Ecto neural progenitor cell (in vitro differentiated cells): ENCODE results near the gene FGR.
"Not testable (repeated sequence)": the region's sequence is repeated elsewhere in the genome, so short reads cannot be mapped to it uniquely, and the experiment has no call there.

Experiments
- DNase-seq: peaks from one replicate; pipeline ENCODE4 v3.0.0-alpha.2; 2018; ENCODE audit warnings: low spot score

FGR gene

DNA sequence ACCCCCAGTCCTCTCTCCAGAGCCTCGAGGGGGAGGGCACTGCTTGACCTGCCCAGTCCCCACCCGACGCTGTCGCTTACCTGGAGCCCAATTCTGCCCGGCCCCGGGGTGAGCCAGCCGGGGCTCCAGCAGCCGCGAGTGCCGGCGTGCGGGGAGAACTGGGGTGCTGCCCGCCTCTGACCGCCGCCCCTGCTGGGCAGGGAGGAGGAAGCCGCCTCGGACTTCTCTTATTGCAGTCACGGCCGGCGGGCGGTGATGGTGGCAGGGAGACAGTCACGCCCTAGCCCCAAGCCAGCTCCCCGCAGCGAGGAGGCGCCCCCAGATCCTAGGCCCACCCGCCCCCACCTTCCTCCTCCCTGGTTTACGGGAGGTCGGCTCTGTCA is at the start of gene FGR:
Gene FGR, minus strand, starts transcription at position 201 of the 383 bp plus-strand sequence. CDS start 11,269 bp downstream, outside the sequence.
- peak; percentile 45 for DNase-seq

DNA sequence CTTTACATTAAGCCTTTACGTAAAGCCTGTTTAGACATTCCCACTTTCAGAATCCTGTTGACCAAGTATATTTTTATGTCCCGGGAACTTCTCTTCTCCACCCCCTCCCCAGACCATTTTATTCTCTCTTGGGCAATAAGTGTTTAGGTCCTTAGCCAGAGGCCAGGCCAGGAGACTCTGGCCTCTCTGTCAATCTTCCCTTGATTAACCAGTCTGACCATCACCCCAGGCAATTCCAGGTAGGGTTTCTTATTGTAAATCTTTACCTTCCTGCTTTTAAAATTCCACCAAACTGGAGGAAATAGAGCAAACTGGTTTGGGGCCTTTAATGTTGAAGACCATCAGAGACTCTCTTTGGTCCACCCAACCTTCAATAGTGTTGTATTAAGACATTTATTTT is 49.2 kb upstream of the FGR start:
- no peak for DNase-seq

DNA sequence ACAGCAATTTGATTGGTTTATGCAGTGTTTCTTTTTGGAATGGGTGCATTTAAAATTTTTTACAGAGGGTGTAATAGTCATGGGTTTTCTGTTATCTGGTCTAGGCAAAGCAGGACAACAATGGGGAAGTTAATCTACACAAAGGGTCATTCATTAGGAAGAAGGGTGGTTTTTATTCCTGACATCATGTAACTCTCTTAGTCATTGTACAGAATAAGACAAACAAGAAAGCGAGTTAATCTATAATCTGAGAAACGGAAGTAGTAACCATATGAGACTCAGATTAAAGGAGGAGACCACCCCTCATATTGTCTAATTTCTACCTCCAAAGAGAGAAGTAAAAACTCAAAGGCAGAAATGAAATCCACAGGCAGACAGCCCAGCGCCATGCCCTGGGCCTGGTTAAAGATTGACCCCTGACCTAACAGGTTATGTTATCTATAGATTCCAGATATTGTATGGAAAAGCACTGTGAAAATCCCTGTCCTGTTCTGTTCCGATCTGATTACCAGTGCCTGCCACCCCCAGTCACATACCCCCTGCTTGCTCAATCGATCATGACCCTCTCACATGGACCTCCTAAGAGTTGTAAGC is 47.5 kb upstream of the FGR start:
- DNase-seq = no peak

DNA sequence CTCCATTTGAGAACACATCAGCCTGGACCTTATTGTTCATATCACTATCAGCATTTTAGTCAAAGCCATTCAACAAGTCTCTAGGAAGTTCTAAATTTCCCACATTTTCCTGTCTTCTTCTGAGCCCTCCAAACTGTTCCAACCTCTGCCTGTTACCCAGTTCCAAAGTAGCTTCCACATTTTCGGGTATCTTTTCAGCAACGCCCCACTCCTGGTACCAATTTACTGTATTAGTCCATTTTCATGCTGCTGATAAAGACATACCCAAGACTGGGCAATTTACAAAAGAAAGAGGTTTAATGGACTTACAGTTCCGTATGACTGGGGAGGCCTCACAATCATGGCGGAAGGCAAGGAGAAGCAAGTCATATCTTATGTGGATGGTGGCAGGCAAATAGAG is 46.6 kb upstream of the FGR start:
- not testable (repeated sequence) for DNase-seq

DNA sequence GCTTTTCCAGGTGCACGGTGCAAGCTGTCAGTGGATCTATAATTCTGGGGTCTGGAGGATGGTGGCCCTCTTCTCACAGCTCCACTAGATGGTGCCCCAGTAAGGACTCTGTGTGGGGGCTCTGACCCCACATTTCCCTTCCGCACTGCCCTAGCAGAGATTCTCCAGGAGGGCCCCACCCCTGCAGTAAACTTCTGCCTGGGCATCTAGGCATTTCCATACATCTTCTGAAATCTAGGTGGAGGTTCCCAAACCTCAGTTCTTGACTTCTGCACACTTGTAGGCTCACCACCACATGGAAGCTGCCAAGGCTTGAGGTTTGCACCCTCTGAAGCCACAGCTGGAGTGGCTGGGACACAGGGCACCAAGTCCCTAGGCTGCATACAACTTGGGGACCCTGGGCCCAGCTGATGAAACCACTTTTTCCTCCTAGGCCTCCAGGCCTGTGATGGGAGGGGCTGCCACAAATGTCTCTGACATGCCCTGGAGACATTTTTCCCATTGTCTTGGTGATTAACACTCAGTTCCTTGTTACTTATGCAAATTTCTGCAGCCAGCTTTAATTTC is 45.3 kb upstream of the FGR start:
- not testable (repeated sequence) for DNase-seq

DNA sequence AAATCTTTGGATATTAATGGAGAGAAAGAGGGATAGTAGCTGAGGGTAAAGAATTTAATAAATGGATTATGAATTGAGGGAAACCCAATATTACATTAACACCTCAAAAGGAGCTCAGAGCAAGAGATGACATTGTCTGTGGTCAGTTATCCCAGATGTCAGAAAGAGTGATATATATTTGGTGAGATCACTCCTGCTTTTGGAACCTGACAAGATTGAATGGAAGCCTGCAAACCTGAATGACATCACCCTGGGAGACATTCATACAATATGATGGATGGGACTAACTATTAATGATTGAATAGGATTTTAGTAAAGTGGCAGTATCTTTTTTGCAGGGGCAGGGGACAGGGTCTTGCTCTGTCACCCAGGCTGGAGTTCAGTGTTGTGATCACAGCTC is 43.8 kb upstream of the FGR start:
- DNase-seq = no peak

DNA sequence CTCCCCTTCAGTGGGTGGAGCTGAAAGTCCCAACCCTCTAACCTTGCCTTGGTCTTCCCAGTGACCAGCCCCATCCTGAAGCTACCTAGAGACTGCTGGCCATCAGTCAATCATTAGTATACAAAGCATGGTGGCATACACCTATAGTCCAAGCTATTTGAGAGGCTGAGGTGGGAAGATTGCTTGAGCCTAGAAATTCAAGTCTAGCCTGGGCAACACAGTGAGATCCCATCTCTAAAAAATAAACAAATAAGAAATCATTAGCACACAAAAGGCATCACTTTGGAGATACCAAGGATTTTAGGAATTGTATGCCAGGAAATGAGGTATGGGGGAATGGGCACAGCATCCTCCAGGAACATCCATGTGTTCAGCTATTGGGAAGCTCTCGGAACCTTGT is 41.4 kb upstream of the FGR start:
- no peak for DNase-seq

DNA sequence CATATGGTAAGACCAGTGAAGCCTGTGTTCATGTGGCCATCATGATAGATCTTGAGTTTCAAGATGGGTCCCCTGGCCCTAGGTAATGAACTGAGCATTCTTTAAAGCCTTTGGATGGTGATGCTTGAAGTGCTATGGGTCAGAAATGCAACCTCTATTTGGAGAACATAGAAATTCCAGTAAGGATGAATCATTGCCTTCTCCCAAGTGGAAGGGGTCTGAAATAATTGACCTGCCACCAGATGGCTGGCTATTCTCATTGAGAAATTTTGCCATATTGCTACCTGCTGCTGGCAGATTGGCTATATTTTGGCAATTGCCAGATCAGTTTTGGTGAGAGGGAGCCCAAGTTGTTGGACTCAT is 37.7 kb upstream of the FGR start:
- no peak for DNase-seq

DNA sequence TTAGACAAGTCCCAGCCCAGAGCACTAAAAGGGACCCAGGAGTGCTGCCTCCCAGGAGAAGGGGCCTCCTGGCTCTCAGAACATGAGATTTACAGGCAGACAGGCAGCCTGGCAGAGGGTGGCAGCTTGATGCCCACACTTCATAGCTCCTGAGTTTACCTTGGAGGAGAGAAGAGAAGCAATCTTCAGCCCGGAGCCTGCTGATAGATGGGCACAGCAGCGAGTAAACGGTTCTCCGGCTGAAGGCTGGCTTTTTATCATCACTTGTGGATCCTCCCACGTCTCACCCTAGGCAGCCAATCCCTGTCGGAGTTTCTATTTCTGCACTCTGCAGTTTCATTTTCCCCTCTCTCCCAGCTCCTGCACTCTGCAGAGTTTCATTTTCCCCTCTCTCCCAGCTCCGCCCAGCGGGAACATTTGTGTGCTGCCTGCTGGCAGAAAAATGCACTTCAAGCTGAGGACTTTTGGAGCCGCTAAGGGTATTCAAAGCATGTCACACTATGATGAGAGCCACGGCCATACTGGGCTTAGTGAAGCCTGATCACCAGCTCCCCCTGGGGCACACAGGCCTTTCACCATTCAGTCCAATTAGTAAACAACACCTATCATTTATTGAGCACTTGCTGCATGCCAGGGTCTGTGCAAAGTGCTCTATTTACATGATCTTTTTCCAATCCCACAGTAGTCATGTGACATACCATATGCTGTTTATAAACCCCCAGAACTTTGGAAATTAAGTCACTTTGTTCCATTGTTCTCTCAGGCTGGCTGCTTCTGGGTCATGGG is 37.2 kb upstream of the FGR start, which contains the start of gene IFI6:
Gene IFI6, minus strand, starts transcription at position 229 of the 786 bp plus-strand sequence. CDS start 2,878 bp downstream, outside the sequence.
- peak; percentile 80 for DNase-seq

DNA sequence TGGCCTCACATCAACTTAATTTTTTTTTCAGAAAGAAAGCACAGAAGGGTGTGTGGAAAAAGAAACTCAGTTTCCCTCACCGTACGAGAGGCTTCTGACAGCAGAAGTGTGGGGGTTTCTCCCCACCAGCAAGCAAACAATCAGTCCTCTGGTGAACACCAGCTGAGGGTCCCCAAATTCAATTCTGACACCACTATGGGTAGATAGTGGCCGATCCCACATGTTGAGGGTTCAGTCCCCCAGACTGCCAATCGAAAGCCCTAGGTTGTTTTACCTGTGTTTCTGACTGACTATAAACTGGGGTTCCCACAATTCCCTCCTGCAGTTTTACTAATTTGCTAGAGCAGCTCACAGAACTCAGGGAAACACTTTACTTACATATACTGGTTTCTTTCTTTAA is 34.9 kb upstream of the FGR start:
- no peak for DNase-seq

DNA sequence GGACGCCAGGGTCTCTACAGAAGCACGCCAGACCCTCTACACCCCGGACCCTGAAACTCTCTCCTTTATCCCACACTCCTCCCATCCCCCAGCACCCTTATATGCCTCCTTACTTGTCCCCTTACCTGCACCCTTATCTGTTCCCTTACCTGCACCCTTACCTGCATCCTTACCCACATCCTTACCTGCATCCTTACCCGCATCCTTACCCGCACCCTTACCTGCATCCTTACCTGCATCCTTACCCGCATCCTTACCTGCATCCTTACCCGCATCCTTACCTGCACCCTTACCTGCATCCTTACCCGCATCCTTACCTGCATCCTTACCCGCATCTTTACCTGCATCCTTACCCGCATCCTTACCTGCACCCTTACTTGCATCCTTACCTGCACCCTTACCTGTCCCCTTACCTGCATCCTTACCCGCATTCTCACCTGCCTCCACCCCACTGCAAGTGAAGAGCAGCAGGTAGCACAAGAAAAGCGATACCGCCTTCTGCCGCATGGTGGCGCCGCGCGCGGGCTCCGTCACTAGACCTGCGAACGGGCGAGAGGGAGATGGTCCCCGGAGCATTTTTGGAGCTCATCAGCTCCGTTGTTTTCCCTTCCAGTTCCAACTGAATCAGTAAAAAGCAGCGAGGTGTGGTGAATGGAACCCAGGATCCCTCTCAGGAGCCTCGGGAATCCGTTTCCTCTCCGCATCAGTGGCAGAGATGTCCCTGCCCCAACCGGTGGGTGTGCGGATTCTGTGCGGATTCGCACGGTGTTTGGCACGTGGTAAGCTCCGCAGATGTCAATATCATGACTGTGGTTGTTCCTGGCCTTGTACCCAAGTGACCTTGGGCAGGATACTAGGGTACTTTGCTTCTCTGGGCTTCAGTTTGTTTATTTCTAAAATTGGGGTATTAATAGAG is 34.1 kb upstream of the FGR start:
- peak; percentile 87 for DNase-seq

DNA sequence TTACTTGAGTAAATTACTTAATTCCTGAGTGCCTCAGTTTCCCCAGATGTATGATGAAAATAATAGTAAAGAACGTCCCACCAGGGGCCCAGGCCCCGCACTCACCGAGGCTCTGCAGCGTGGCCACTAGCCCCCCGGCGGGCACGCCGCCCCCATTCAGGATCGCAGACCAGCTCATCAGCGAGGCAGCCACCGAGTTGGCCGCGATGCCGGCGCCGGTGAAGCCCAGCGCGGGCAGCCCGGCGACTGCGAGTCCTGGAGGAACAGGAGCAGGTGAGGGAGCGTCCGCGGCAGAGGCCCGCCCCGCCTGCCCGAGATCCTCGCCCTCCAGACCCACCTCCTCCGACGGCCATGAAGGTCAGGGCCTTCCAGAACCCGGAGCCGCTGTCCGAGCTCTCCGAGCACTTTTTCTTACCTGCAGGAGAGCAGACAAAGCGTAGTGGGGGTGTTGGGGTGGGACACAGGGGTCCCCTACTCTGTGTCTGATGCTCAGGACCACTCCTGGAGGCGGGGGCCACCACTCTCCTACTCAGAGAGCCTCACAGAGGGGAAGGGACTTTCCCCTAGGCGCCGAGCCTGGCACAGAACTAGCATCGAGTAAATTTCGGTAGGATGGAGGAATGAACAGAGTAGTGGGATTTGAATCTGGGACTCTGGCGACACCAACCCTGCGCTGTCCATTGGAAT is 33.3 kb upstream of the FGR start:
- no peak for DNase-seq

DNA sequence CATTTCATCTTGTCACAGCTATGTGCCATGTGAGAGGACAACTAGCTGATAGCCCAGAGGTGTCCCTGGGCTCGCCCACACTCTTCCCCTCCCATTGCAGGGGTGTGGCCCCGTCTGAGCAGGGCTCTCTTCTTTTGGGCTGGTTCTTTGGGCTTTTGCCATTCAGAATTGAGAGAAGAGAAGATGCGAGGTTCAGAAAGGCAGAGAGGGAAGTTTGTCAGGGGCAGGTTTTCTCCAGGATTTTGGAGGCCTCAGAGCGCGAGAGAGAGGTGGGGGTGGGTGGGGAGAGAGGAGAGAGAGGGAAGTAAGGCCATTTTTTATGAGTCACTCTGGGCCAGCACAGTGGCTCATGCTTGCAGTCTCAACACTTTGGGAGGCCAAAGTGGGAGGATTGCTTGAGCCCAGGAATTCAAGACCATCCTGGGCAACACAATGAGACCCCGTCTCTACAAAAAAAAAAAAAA is 31.8 kb upstream of the FGR start:
- DNase-seq = no peak

DNA sequence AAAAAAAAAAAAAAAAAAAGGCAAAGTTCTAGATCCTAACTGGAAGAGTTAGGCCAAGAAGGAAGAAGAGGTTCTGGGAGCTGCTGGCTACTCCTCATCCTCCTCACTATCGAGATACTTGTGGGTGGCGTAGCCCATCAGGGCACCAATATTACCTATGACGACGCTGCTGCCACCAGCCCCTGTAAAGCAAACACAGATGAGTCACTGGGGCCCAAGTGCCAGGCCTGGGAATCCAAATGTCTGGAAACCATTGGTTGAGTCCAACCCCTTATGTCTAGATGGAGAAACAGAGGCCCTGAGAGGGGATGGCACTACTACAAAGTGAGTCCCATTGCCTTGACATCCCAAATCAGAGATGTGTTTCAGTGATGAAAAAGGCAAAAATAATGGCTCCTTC is 31.3 kb upstream of the FGR start:
- no peak for DNase-seq

DNA sequence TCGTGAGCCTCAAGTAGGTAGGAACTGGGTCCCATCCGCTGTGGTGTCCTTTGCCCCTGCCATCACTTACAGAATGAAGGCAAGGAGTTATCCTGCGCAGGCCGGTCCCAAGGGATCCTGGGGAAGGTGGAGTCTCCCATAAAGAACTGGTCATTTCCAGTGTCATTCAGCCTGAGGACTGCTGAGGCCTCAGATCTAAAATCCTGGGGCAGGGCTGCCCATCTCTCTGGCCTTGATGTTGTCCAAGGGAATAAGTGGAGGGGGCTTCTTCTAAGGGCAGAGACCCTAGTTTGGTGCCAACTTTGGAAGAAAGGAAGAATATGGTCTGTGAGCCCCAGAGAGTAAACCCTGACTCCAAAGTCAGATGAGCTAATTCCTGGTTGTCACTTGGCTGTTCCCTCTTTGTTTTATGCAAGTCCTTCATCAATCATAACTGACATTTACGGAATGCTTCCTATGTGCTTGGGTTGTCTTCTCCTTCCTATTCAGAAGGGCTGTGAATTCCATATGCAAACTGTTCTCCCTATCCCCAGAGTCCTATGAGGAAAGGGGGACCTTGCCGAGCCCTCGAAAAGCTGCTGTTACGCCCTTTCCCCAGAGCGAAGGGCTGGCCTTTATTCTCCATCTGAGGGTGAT is 30.1 kb upstream of the FGR start:
- DNase-seq = no peak

DNA sequence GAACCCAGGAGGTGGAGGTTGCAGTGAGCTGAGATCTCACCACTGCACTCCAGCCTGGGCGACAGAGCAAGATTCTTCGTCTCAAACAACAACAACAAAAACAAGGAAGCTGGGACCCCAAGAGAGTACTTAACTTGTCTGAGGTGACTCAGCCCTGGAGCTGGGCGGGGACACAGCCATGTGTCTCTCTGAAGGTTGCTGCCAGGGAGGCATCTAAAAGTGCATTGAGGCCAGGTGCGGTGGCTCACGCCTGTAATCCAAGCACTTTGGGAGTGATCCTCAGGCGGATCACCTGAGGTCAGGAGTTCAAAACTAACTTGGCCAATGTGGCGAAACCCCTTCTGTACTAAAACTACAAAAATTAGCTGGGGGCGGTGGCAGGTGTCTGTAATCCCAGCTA is 29.3 kb upstream of the FGR start:
- no peak for DNase-seq

DNA sequence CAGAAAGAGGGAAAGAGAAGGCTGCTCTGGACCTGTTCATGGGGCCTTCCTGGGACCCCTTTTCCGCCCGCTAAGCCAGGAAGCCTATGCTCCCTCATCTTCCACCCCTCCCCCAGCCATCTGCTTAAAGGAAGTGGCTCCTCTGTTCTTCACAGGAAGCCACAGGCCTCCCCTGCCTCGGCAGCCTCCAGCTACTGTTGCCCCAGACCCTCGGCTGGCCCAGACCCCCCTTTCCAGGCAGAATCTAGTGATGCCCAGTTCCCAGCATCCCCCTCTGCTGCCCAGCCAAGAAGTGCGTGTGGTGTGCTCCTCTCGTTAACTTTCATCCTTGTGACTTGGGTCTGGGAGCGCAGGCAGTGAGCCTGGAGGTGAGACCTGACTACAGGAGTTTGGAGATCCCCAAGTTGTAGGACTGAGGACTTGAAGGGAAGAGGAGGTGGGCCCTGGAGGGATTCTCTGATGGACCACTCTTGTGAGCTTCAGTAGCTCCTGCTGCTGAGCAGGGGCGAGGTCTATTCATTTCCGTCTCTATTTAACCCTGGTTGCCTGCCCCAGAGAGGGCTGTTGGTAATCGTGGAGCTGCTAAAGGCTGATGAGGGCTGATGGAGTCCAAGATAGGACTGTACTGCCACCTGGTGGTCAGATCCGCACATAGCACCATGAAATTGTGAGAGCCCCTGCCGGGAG is 27.9 kb upstream of the FGR start:
- peak; percentile 92 for DNase-seq

DNA sequence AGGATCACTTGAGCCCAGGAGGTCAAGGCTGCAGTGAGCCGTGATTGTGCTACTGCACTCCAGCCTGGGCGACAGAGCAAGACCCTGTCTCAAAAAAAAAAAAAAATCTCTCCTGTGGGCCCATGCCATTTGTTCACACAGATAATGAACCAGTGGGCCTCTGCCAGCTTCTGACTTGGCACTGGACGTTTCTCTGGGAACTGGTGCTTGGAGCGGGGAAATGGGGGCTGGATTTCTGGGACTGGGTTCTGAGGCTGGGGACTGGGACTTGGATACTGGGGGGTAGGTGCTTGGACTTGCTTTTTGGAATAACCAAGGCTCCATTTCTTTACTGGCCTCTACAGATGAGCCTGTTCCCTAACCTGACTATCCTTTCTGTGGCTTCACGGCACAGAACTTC is 27.3 kb upstream of the FGR start:
- DNase-seq = no peak

DNA sequence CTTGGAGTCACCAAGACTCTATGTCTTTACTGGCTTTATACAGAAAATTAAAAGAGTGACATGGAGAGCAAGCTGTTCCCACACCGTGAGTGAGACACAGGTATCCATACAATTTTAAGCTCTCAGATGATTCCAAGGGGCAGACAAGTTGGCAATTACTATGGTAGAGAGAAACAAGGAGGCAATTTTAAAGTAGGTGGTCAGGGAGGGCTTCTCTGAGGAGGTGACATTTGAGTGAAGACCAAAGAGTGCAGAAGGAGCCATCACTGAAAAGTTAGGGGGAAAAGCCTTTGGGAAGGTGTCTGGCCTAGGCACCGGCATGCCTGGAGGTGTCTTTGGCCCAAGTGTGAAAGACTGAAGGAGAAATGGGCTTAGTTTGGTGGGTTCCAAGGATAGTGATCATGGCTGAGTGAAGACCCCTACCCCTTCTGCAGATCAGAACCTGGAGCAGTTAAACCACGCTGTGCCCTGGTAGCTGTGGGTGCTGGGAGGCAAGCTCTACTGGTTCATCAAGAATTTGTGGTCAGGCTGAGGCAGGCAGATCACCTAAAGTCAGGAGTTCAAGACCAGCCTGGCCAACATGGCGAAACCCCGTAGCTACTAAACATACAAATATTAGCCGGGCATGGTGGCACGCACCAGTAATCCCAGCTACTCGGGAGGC is 26.6 kb upstream of the FGR start:
- no peak for DNase-seq

DNA sequence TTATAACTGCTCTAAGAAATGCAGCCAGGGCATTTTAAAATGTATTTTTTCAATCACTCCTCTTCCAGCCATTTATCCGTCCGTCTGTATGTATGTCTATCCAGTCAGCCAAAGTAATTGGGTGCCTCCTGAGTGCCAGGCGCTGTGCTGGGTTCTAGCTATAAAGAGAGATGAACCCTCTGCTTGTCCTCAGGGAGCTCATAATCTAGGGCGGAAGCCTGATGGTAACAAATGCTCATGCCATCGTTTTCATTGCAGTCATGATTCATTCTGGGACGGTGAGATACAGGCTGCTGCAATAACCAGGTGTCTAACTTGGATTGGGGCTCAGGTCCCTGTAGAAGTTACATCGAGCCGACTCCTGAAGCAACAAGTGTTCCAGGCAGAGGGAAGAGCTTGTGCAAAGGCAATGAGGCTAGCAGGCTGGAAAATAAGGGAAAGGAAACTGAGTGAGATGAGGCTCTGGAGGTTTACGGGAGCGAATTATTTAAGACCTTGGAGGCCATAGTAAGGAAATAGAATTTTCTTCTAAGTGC is 25.4 kb upstream of the FGR start:
- no peak for DNase-seq
